DOHH2 (cell line): ENCODE results near the gene RNLS.

Experiments
- EZH2phosphoT487 ChIP-seq: fragments of 200-600 bp; sonication (generic); IDR thresholded peaks from 2 replicates; pipeline ENCODE4 v1.6.1; 2017; ENCODE audit warnings: borderline replicate concordance, mild to moderate bottlenecking, antibody characterized with exemption, low read length, moderate library complexity, mixed read lengths
- TF ChIP-seq, protein P1 (sequence below): fragments of 200-600 bp; sonication (generic); IDR thresholded peaks from one replicate; pipeline ENCODE4 v1.5.1; 2014; ENCODE audit warnings: antibody characterized with exemption, mild to moderate bottlenecking, low read depth, low read length; ENCODE audit not compliant: poor library complexity, severe bottlenecking

DNA sequence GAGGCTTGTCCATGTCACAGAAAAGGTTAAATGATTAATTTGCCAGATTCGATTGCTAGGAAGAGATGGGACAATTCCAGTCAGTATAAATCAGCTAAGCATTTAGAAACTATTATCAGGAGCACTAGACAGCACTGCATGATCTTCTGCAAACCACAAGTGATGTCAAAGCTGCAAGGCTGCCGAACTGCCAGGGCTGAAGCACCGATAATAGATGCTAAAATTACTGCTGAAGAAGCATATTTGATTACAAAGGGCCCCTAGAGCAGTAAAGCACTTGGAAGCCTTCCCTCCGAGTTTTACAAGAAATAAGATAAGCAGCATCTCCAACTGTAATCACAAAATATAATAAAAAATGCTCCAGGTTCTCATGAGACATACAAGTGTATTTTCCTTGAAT lies 40.6 kb downstream of the RNLS start:
- TF ChIP-seq, protein P1, sequence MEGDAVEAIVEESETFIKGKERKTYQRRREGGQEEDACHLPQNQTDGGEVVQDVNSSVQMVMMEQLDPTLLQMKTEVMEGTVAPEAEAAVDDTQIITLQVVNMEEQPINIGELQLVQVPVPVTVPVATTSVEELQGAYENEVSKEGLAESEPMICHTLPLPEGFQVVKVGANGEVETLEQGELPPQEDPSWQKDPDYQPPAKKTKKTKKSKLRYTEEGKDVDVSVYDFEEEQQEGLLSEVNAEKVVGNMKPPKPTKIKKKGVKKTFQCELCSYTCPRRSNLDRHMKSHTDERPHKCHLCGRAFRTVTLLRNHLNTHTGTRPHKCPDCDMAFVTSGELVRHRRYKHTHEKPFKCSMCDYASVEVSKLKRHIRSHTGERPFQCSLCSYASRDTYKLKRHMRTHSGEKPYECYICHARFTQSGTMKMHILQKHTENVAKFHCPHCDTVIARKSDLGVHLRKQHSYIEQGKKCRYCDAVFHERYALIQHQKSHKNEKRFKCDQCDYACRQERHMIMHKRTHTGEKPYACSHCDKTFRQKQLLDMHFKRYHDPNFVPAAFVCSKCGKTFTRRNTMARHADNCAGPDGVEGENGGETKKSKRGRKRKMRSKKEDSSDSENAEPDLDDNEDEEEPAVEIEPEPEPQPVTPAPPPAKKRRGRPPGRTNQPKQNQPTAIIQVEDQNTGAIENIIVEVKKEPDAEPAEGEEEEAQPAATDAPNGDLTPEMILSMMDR: no peak
- TF ChIP-seq EZH2phosphoT487: no peak
